Measurements from ENCODE around the gene MEF2B.

- TF ChIP-seq, protein P1, sequence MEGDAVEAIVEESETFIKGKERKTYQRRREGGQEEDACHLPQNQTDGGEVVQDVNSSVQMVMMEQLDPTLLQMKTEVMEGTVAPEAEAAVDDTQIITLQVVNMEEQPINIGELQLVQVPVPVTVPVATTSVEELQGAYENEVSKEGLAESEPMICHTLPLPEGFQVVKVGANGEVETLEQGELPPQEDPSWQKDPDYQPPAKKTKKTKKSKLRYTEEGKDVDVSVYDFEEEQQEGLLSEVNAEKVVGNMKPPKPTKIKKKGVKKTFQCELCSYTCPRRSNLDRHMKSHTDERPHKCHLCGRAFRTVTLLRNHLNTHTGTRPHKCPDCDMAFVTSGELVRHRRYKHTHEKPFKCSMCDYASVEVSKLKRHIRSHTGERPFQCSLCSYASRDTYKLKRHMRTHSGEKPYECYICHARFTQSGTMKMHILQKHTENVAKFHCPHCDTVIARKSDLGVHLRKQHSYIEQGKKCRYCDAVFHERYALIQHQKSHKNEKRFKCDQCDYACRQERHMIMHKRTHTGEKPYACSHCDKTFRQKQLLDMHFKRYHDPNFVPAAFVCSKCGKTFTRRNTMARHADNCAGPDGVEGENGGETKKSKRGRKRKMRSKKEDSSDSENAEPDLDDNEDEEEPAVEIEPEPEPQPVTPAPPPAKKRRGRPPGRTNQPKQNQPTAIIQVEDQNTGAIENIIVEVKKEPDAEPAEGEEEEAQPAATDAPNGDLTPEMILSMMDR (IDR thresholded peaks at IDR 0.05 in 2 of 3, conservative IDR thresholded peaks at IDR 0.05 in 1 of 3; ENCODE audit: control insufficient read depth in 2 of 3, extremely low read depth in 1 of 3, insufficient read depth in 1 of 3, low read depth in 3 of 3, low read length in 3 of 3), result no peak
- TF ChIP-seq, protein P2, sequence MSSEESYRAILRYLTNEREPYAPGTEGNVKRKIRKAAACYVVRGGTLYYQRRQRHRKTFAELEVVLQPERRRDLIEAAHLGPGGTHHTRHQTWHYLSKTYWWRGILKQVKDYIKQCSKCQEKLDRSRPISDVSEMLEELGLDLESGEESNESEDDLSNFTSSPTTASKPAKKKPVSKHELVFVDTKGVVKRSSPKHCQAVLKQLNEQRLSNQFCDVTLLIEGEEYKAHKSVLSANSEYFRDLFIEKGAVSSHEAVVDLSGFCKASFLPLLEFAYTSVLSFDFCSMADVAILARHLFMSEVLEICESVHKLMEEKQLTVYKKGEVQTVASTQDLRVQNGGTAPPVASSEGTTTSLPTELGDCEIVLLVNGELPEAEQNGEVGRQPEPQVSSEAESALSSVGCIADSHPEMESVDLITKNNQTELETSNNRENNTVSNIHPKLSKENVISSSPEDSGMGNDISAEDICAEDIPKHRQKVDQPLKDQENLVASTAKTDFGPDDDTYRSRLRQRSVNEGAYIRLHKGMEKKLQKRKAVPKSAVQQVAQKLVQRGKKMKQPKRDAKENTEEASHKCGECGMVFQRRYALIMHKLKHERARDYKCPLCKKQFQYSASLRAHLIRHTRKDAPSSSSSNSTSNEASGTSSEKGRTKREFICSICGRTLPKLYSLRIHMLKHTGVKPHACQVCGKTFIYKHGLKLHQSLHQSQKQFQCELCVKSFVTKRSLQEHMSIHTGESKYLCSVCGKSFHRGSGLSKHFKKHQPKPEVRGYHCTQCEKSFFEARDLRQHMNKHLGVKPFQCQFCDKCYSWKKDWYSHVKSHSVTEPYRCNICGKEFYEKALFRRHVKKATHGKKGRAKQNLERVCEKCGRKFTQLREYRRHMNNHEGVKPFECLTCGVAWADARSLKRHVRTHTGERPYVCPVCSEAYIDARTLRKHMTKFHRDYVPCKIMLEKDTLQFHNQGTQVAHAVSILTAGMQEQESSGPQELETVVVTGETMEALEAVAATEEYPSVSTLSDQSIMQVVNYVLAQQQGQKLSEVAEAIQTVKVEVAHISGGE (CRISPR knock-in tag; IDR thresholded peaks at IDR 0.05), result no peak
- no peak for TF ChIP-seq SMAD1 (IDR thresholded peaks at IDR 0.05; ENCODE audit: low read depth, partially characterized antibody)
- TF ChIP-seq IKZF1 (conservative IDR thresholded peaks at IDR 0.05), result no peak
- no peak for TF ChIP-seq MXI1 (IDR thresholded peaks at IDR 0.05; ENCODE audit: low read depth, low read length)
- TF ChIP-seq BHLHE40 (IDR thresholded peaks at IDR 0.05; ENCODE audit: borderline replicate concordance in 1 of 2, low read depth in 2 of 2, low read length in 1 of 2), result no peak
- no peak for TF ChIP-seq POLR2AphosphoS5 (IDR thresholded peaks at IDR 0.05; ENCODE audit: low read length)
- TF ChIP-seq, protein P3, sequence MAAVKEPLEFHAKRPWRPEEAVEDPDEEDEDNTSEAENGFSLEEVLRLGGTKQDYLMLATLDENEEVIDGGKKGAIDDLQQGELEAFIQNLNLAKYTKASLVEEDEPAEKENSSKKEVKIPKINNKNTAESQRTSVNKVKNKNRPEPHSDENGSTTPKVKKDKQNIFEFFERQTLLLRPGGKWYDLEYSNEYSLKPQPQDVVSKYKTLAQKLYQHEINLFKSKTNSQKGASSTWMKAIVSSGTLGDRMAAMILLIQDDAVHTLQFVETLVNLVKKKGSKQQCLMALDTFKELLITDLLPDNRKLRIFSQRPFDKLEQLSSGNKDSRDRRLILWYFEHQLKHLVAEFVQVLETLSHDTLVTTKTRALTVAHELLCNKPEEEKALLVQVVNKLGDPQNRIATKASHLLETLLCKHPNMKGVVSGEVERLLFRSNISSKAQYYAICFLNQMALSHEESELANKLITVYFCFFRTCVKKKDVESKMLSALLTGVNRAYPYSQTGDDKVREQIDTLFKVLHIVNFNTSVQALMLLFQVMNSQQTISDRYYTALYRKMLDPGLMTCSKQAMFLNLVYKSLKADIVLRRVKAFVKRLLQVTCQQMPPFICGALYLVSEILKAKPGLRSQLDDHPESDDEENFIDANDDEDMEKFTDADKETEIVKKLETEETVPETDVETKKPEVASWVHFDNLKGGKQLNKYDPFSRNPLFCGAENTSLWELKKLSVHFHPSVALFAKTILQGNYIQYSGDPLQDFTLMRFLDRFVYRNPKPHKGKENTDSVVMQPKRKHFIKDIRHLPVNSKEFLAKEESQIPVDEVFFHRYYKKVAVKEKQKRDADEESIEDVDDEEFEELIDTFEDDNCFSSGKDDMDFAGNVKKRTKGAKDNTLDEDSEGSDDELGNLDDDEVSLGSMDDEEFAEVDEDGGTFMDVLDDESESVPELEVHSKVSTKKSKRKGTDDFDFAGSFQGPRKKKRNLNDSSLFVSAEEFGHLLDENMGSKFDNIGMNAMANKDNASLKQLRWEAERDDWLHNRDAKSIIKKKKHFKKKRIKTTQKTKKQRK (IDR thresholded peaks at IDR 0.05; ENCODE audit: low read depth, low read length), result no peak
- TF ChIP-seq, protein P4, sequence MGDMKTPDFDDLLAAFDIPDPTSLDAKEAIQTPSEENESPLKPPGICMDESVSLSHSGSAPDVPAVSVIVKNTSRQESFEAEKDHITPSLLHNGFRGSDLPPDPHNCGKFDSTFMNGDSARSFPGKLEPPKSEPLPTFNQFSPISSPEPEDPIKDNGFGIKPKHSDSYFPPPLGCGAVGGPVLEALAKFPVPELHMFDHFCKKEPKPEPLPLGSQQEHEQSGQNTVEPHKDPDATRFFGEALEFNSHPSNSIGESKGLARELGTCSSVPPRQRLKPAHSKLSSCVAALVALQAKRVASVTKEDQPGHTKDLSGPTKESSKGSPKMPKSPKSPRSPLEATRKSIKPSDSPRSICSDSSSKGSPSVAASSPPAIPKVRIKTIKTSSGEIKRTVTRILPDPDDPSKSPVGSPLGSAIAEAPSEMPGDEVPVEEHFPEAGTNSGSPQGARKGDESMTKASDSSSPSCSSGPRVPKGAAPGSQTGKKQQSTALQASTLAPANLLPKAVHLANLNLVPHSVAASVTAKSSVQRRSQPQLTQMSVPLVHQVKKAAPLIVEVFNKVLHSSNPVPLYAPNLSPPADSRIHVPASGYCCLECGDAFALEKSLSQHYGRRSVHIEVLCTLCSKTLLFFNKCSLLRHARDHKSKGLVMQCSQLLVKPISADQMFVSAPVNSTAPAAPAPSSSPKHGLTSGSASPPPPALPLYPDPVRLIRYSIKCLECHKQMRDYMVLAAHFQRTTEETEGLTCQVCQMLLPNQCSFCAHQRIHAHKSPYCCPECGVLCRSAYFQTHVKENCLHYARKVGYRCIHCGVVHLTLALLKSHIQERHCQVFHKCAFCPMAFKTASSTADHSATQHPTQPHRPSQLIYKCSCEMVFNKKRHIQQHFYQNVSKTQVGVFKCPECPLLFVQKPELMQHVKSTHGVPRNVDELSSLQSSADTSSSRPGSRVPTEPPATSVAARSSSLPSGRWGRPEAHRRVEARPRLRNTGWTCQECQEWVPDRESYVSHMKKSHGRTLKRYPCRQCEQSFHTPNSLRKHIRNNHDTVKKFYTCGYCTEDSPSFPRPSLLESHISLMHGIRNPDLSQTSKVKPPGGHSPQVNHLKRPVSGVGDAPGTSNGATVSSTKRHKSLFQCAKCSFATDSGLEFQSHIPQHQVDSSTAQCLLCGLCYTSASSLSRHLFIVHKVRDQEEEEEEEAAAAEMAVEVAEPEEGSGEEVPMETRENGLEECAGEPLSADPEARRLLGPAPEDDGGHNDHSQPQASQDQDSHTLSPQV (IDR thresholded peaks at IDR 0.05), result no peak
- TF ChIP-seq ZNF274 (IDR thresholded peaks at IDR 0.05; ENCODE audit: insufficient read depth, insufficient read length), result no peak
- TF ChIP-seq SREBF1 (IDR thresholded peaks at IDR 0.05; ENCODE audit: low read length), result no peak
Measured at GRCh38 chr19:19170873-19171672, 1.0 kb upstream of the MEF2B start.
